AML-193 (cell line): ENCODE measurements around the gene APOL5.
"Not testable (repeated sequence)": the region's sequence is repeated elsewhere in the genome, so short reads cannot be mapped to it uniquely, and the experiment has no call there.

Experiments used
- DNase-seq, 2 experiments: peaks; one replicate each; lab custom pipeline; 2025; lab: John Stamatoyannopoulos, UW

Gene APOL5

GRCh38 chr22:35717572-35717971 is at the start of gene APOL5:
Gene APOL5, plus strand, starts transcription at chr22:35717872. Its CDS starts 0 bp downstream, at chr22:35717872.
- DNase-seq = no peak

GRCh38 chr22:35674335-35674734 is 43.3 kb upstream of the APOL5 start:
- no peak for DNase-seq

GRCh38 chr22:35676065-35676464 is 41.6 kb upstream of the APOL5 start:
- DNase-seq = not testable (repeated sequence)

- no peak for DNase-seq
Observed at GRCh38 chr22:35677460-35678187, 40.0 kb upstream of the APOL5 start.

- no peak for DNase-seq
Observed at GRCh38 chr22:35678836-35679235, 38.8 kb upstream of the APOL5 start.

GRCh38 chr22:35679492-35679891 is 38.2 kb upstream of the APOL5 start:
- not testable (repeated sequence) for DNase-seq

GRCh38 chr22:35681454-35682052 is 36.1 kb upstream of the APOL5 start:
- no peak for DNase-seq

GRCh38 chr22:35683560-35683959 is 34.1 kb upstream of the APOL5 start:
- DNase-seq = no peak

- DNase-seq = no peak
Observed at GRCh38 chr22:35684270-35684700, 33.4 kb upstream of the APOL5 start.

GRCh38 chr22:35684732-35685131 is 32.9 kb upstream of the APOL5 start:
- DNase-seq = no peak

GRCh38 chr22:35685731-35686130 is 31.9 kb upstream of the APOL5 start:
- DNase-seq = no peak

GRCh38 chr22:35686298-35686697 is 31.4 kb upstream of the APOL5 start:
- no peak for DNase-seq

- DNase-seq = no peak
Observed at GRCh38 chr22:35687461-35687860, 30.2 kb upstream of the APOL5 start.

- DNase-seq = no peak
Observed at GRCh38 chr22:35688913-35689675, 28.6 kb upstream of the APOL5 start.

GRCh38 chr22:35690001-35690400 is 27.7 kb upstream of the APOL5 start:
- no peak for DNase-seq

GRCh38 chr22:35695202-35695601 is 22.5 kb upstream of the APOL5 start:
- DNase-seq = no peak

GRCh38 chr22:35697142-35697541 is 20.5 kb upstream of the APOL5 start:
- DNase-seq = no peak

- not testable (repeated sequence) for DNase-seq
Observed at GRCh38 chr22:35699852-35700251, 17.8 kb upstream of the APOL5 start.

- DNase-seq = no peak
Observed at GRCh38 chr22:35703861-35704584, 13.6 kb upstream of the APOL5 start.

GRCh38 chr22:35705141-35705540 is 12.5 kb upstream of the APOL5 start:
- no peak for DNase-seq

- no peak for DNase-seq
Observed at GRCh38 chr22:35708453-35708852, 9.2 kb upstream of the APOL5 start.

GRCh38 chr22:35708917-35709316 is 8.8 kb upstream of the APOL5 start:
- DNase-seq = no peak
